ENCODE results near the gene LIMK2. TPM values are rescaled to one million over a fixed set of nuclear protein-coding genes. Genes with fewer than 3 reads are reported as not detected.

The LIMK2 gene
- total RNA-seq, 1 experiment from 2014 or later: 42.8 TPM

DNA sequence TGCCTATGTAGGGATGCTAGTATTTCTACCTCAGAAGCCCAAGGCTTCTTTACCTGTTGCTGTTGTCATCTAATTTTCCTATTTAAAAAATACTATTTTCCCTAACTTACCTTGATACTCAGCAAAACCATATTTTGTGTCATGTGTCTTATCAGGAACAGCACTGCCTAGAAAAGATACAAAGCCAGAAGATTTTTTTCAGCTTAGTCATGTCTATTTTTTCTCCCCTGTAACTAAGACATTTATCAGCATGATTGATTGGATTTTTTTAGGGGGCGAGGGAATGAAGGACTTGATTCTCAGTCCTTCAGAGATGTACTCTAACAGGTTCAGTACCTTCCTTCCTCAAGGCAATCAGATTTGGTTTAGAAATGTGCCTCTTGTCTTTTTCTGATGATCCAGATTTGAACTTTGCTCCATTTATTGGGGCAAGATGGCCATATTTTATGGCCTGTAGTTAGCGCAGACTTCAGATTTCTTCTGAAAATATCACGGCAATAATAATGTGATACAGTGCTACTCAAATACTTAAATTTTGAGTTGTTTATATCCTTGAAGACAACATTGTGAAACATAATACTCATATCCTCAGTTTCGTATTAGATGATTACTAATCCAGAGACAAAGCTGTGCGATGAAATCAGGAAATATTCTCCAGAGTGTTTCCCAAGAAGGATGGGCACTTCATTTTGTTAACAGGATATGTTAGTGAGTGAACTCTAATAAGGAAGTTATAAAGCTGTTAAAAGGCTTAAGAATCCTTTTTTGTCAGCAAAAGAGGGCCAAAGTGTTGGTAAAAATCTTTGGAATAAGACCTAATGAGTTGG lies 83.9 kb downstream of the LIMK2 start:
- peaks cover 9% of the 10 kb centered on the region for H3K27me3 Mint-ChIP-seq (ENCODE audit: low read depth)
- H3K4me3 Mint-ChIP-seq: no peak overlapping the region
- H3K9me3 Mint-ChIP-seq: no peaks in the 10 kb centered on the region
- TF ChIP-seq CREM (CRISPR knock-in tag; IDR thresholded peaks at IDR 0.05): no peak
- TF ChIP-seq, protein P1, sequence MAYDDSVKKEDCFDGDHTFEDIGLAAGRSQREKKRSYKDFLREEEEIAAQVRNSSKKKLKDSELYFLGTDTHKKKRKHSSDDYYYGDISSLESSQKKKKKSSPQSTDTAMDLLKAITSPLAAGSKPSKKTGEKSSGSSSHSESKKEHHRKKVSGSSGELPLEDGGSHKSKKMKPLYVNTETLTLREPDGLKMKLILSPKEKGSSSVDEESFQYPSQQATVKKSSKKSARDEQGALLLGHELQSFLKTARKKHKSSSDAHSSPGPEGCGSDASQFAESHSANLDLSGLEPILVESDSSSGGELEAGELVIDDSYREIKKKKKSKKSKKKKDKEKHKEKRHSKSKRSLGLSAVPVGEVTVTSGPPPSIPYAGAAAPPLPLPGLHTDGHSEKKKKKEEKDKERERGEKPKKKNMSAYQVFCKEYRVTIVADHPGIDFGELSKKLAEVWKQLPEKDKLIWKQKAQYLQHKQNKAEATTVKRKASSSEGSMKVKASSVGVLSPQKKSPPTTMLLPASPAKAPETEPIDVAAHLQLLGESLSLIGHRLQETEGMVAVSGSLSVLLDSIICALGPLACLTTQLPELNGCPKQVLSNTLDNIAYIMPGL (CRISPR knock-in tag; IDR thresholded peaks at IDR 0.05): no peak
- TF ChIP-seq, protein P2, sequence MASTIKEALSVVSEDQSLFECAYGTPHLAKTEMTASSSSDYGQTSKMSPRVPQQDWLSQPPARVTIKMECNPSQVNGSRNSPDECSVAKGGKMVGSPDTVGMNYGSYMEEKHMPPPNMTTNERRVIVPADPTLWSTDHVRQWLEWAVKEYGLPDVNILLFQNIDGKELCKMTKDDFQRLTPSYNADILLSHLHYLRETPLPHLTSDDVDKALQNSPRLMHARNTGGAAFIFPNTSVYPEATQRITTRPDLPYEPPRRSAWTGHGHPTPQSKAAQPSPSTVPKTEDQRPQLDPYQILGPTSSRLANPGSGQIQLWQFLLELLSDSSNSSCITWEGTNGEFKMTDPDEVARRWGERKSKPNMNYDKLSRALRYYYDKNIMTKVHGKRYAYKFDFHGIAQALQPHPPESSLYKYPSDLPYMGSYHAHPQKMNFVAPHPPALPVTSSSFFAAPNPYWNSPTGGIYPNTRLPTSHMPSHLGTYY (CRISPR knock-in tag; IDR thresholded peaks at IDR 0.05): no peak
- TF ChIP-seq TEAD1 (CRISPR knock-in tag; IDR thresholded peaks at IDR 0.05): no peak
- TF ChIP-seq, protein P3, sequence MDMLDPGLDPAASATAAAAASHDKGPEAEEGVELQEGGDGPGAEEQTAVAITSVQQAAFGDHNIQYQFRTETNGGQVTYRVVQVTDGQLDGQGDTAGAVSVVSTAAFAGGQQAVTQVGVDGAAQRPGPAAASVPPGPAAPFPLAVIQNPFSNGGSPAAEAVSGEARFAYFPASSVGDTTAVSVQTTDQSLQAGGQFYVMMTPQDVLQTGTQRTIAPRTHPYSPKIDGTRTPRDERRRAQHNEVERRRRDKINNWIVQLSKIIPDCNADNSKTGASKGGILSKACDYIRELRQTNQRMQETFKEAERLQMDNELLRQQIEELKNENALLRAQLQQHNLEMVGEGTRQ (CRISPR knock-in tag; IDR thresholded peaks at IDR 0.05): no peak
- TF ChIP-seq, protein P4, sequence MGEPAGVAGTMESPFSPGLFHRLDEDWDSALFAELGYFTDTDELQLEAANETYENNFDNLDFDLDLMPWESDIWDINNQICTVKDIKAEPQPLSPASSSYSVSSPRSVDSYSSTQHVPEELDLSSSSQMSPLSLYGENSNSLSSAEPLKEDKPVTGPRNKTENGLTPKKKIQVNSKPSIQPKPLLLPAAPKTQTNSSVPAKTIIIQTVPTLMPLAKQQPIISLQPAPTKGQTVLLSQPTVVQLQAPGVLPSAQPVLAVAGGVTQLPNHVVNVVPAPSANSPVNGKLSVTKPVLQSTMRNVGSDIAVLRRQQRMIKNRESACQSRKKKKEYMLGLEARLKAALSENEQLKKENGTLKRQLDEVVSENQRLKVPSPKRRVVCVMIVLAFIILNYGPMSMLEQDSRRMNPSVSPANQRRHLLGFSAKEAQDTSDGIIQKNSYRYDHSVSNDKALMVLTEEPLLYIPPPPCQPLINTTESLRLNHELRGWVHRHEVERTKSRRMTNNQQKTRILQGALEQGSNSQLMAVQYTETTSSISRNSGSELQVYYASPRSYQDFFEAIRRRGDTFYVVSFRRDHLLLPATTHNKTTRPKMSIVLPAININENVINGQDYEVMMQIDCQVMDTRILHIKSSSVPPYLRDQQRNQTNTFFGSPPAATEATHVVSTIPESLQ (CRISPR knock-in tag; IDR thresholded peaks at IDR 0.05): no peak
- TF ChIP-seq, protein P5, sequence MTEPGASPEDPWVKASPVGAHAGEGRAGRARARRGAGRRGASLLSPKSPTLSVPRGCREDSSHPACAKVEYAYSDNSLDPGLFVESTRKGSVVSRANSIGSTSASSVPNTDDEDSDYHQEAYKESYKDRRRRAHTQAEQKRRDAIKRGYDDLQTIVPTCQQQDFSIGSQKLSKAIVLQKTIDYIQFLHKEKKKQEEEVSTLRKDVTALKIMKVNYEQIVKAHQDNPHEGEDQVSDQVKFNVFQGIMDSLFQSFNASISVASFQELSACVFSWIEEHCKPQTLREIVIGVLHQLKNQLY (CRISPR knock-in tag; IDR thresholded peaks at IDR 0.05): no peak
- POLR2A ChIA-PET: no interaction called here
- no peak overlapping the region for H3K27ac Mint-ChIP-seq
- H3K36me3 Mint-ChIP-seq: no peaks in the 10 kb centered on the region
- DNase-seq (ENCODE audit: low spot score): no peak
- ATAC-seq: no peak
- CTCF ChIA-PET: interaction anchor here (1.0 to 7.5 kb wide), 3 partner anchors 17 to 23 kb away, joined by 3 to 54 read pairs (median 4); no protein-coding TSS in a partner anchor
- H3K4me1 Mint-ChIP-seq: peaks cover 20% of the 10 kb centered on the region

DNA sequence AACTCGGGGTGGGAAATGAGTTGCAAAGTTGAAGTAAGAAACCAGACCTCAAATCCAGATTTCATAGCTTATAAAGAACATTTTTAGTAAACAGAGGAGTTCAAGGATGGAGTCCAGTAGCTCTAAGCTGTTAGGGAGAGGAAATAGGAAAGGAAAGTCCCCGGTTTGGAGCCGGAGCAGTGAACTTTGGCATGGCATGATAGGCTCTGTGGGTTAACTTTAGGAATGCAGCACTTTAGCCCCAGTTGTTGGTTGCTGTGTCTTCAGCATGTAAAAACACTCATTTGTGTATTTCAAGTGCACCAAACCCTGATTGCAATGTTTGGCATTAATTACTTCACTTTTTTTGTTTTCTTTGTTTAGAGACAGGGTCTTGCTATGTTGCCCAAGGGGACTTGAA lies 88.8 kb downstream of the LIMK2 start:
- no peak for TF ChIP-seq ETV6 (CRISPR knock-in tag; IDR thresholded peaks at IDR 0.05)
- no peak for TF ChIP-seq MYBL2 (CRISPR knock-in tag; IDR thresholded peaks at IDR 0.05)
- TF ChIP-seq ZNF263 (CRISPR knock-in tag; IDR thresholded peaks at IDR 0.05; ENCODE audit: low read depth): no peak
- TF ChIP-seq, protein P6, sequence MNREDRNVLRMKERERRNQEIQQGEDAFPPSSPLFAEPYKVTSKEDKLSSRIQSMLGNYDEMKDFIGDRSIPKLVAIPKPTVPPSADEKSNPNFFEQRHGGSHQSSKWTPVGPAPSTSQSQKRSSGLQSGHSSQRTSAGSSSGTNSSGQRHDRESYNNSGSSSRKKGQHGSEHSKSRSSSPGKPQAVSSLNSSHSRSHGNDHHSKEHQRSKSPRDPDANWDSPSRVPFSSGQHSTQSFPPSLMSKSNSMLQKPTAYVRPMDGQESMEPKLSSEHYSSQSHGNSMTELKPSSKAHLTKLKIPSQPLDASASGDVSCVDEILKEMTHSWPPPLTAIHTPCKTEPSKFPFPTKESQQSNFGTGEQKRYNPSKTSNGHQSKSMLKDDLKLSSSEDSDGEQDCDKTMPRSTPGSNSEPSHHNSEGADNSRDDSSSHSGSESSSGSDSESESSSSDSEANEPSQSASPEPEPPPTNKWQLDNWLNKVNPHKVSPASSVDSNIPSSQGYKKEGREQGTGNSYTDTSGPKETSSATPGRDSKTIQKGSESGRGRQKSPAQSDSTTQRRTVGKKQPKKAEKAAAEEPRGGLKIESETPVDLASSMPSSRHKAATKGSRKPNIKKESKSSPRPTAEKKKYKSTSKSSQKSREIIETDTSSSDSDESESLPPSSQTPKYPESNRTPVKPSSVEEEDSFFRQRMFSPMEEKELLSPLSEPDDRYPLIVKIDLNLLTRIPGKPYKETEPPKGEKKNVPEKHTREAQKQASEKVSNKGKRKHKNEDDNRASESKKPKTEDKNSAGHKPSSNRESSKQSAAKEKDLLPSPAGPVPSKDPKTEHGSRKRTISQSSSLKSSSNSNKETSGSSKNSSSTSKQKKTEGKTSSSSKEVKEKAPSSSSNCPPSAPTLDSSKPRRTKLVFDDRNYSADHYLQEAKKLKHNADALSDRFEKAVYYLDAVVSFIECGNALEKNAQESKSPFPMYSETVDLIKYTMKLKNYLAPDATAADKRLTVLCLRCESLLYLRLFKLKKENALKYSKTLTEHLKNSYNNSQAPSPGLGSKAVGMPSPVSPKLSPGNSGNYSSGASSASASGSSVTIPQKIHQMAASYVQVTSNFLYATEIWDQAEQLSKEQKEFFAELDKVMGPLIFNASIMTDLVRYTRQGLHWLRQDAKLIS (CRISPR knock-in tag; IDR thresholded peaks at IDR 0.05; ENCODE audit: borderline replicate concordance): no peak
- TF ChIP-seq, protein P1 (CRISPR knock-in tag; IDR thresholded peaks at IDR 0.05): no peak
- no peak for TF ChIP-seq SMAD3 (CRISPR knock-in tag; IDR thresholded peaks at IDR 0.05; ENCODE audit: borderline replicate concordance)
- no peak for TF ChIP-seq ZNF423 (CRISPR knock-in tag; IDR thresholded peaks at IDR 0.05)
- no peak for TF ChIP-seq NFE2L1 (CRISPR knock-in tag; IDR thresholded peaks at IDR 0.05)
- Mint-ChIP-seq H3K9me3 (no peaks in the 10 kb centered on the region), H3K27me3 (ENCODE audit: low read depth) (no peaks in the 10 kb centered on the region), H3K36me3 (no peaks in the 10 kb centered on the region), H3K27ac (no peak overlapping the region), H3K4me1 (peaks cover 5% of the 10 kb centered on the region; the same call in 1 of the 2 replicates), H3K4me3 (no peak overlapping the region)
- no peak for ATAC-seq
- ChIA-PET CTCF (interaction anchor here (1.0 to 7.5 kb wide), 3 partner anchors 8 to 28 kb away, joined by 4 to 54 read pairs (median 20); partner anchors contain the start of gene PIK3IP1), POLR2A (interaction anchor here (0.5 to 0.9 kb wide), 2 partner anchors 9 to 102 kb away, joined by 3 read pairs; partner anchors contain the start of gene PIK3IP1)
- DNase-seq (ENCODE audit: low spot score): no peak
